Daoy (cell line): ENCODE results near the gene CATSPERE. TPM values are rescaled to one million over a fixed set of nuclear protein-coding genes. Genes with fewer than 3 reads are reported as not detected.
"Not testable (repeated sequence)": the region's sequence is repeated elsewhere in the genome, so short reads cannot be mapped to it uniquely, and the experiment has no call there.

Experiments
- DNase-seq: peaks from one replicate; pipeline ENCODE4 v3.0.0-alpha.2; 2015; ENCODE audit warnings: low read depth
- total RNA-seq: library from RNA; depleted of rRNA; stranded (reverse); fragments of >200 nt; shearing (Covaris generic); gene quantifications from 2 replicates; pipeline ENCODE4 v1.2.3, GENCODE V29; 2014

Gene CATSPERE
- total RNA-seq, 1 experiment from 2014 or later: 0.17 TPM

- no peak for DNase-seq
These were observed 84.4 kb downstream of the CATSPERE start for GRCh38 chr1:244545511-244545910.

- no peak for DNase-seq
These were observed 87.6 kb downstream of the CATSPERE start for GRCh38 chr1:244548558-244549115.

GRCh38 chr1:244552336-244552735 is 91.3 kb downstream of the CATSPERE start:
- no peak for DNase-seq

GRCh38 chr1:244556263-244556662 is 95.2 kb downstream of the CATSPERE start:
- DNase-seq: no peak

- DNase-seq: no peak
These were observed 96.5 kb downstream of the CATSPERE start for GRCh38 chr1:244557565-244557964.

GRCh38 chr1:244559561-244559960 is 98.5 kb downstream of the CATSPERE start:
- DNase-seq: no peak

- DNase-seq: not testable (repeated sequence)
These were observed 101.8 kb downstream of the CATSPERE start for GRCh38 chr1:244562877-244563276.

GRCh38 chr1:244573768-244574167 is 112.7 kb downstream of the CATSPERE start:
- DNase-seq: no peak

- DNase-seq: no peak
These were observed 115.3 kb downstream of the CATSPERE start for GRCh38 chr1:244576259-244576892.

GRCh38 chr1:244578205-244578604 is 117.1 kb downstream of the CATSPERE start:
- not testable (repeated sequence) for DNase-seq

- DNase-seq: no peak
These were observed 122.4 kb downstream of the CATSPERE start for GRCh38 chr1:244583358-244583982.

- DNase-seq: no peak
These were observed 124.8 kb downstream of the CATSPERE start for GRCh38 chr1:244585867-244586266.

GRCh38 chr1:244590670-244591069 is 129.6 kb downstream of the CATSPERE start:
- no peak for DNase-seq

- DNase-seq: no peak
These were observed 137.5 kb downstream of the CATSPERE start for GRCh38 chr1:244598611-244599010.

- DNase-seq: peak; percentile 89
These were observed 138.9 kb downstream of the CATSPERE start for GRCh38 chr1:244599937-244600350.

GRCh38 chr1:244601336-244601735 is 140.3 kb downstream of the CATSPERE start:
- DNase-seq: no peak

GRCh38 chr1:244603498-244603897 is 142.4 kb downstream of the CATSPERE start:
- peak; percentile 13 for DNase-seq

GRCh38 chr1:244605835-244606370 is 144.8 kb downstream of the CATSPERE start:
- no peak for DNase-seq

GRCh38 chr1:244614113-244614836 is 153.2 kb downstream of the CATSPERE start:
- no peak for DNase-seq

GRCh38 chr1:244614879-244615278 is 153.8 kb downstream of the CATSPERE start:
- DNase-seq: no peak

GRCh38 chr1:244615301-244615700 is 154.2 kb downstream of the CATSPERE start:
- no peak for DNase-seq

- DNase-seq: no peak
These were observed 165.6 kb downstream of the CATSPERE start for GRCh38 chr1:244626709-244627108.
